HG03442 (cell line): Measurements from ENCODE around the gene FBRSL1.
"Not testable (repeated sequence)": the region's sequence is repeated elsewhere in the genome, so short reads cannot be mapped to it uniquely, and the experiment has no call there.

Source experiments
- ATAC-seq: cut with Tn5 transposase; IDR thresholded peaks from one replicate; pipeline ENCODE4 v1.9.1; 2021; ENCODE audit warnings: mild to moderate bottlenecking, moderate library complexity; ENCODE audit not compliant: unreplicated experiment

The FBRSL1 gene

GRCh38 chr12:132453361-132454192, 36.4 kb upstream of the FBRSL1 start:
- ATAC-seq = no peak

- no peak for ATAC-seq
Measured at GRCh38 chr12:132454193-132454932, 35.6 kb upstream of the FBRSL1 start.

- ATAC-seq = no peak
Measured at GRCh38 chr12:132454933-132455418, 35.0 kb upstream of the FBRSL1 start.

GRCh38 chr12:132455565-132455964, 34.4 kb upstream of the FBRSL1 start:
- ATAC-seq = no peak

GRCh38 chr12:132456186-132456943, 33.6 kb upstream of the FBRSL1 start:
- ATAC-seq = no peak

- no peak for ATAC-seq
Measured at GRCh38 chr12:132456944-132457495, 32.9 kb upstream of the FBRSL1 start.

- no peak for ATAC-seq
Measured at GRCh38 chr12:132458441-132458840, 31.5 kb upstream of the FBRSL1 start.

GRCh38 chr12:132458846-132459641, 30.9 kb upstream of the FBRSL1 start:
- ATAC-seq = no peak

GRCh38 chr12:132460571-132460970, 29.4 kb upstream of the FBRSL1 start:
- no peak for ATAC-seq

- ATAC-seq = no peak
Measured at GRCh38 chr12:132461526-132461925, 28.4 kb upstream of the FBRSL1 start.

- no peak for ATAC-seq
Measured at GRCh38 chr12:132462788-132463187, 27.2 kb upstream of the FBRSL1 start.

GRCh38 chr12:132463284-132463924, 26.5 kb upstream of the FBRSL1 start:
- not testable (repeated sequence) for ATAC-seq

GRCh38 chr12:132464304-132464703, 25.6 kb upstream of the FBRSL1 start:
- not testable (repeated sequence) for ATAC-seq

- ATAC-seq = no peak
Measured at GRCh38 chr12:132464820-132465219, 25.1 kb upstream of the FBRSL1 start.

- no peak for ATAC-seq
Measured at GRCh38 chr12:132465269-132466190, 24.4 kb upstream of the FBRSL1 start.

- no peak for ATAC-seq
Measured at GRCh38 chr12:132466241-132467201, 23.4 kb upstream of the FBRSL1 start.

GRCh38 chr12:132467511-132467910, 22.4 kb upstream of the FBRSL1 start:
- ATAC-seq = no peak
